Stimulated activated CD8-positive, alpha-beta memory T cell treated with anti-CD3 and anti-CD28 coated beads, Interleukin-15, amount 100 ng/mL, for 24 hours (primary cell): Measurements from ENCODE around the gene SGCA.

Experiments
- DNase-seq: peaks from one replicate; pipeline ENCODE4 v3.0.0-alpha.2; 2020; ENCODE audit warnings: low read depth

SGCA gene

DNA sequence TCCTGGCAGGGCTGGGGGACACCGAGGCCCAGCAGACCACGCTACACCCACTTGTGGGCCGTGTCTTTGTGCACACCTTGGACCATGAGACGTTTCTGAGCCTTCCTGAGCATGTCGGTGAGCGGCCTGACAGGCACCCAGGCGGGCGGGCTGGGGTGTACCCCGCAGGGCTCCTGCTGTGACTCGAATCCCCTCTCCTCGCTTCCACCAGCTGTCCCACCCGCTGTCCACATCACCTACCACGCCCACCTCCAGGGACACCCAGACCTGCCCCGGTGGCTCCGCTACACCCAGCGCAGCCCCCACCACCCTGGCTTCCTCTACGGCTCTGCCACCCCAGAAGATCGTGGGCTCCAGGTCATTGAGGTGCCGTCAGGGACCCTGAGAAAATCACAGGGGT, 1.6 kb downstream of the SGCA start:
- DNase-seq = no peak

DNA sequence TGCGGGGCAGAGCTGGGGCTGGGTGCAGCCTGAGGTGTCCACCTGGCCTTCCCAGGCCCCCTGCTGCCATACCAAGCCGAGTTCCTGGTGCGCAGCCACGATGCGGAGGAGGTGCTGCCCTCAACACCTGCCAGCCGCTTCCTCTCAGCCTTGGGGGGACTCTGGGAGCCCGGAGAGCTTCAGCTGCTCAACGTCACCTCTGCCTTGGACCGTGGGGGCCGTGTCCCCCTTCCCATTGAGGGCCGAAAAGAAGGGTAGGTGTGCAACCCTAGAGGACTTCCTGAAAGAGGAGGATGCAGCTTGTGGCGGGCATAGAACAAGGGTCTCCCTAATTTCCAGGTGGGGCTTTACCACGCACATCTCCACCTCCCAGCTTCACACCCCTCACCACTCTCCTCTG, 2.5 kb downstream of the SGCA start:
- no peak for DNase-seq

DNA sequence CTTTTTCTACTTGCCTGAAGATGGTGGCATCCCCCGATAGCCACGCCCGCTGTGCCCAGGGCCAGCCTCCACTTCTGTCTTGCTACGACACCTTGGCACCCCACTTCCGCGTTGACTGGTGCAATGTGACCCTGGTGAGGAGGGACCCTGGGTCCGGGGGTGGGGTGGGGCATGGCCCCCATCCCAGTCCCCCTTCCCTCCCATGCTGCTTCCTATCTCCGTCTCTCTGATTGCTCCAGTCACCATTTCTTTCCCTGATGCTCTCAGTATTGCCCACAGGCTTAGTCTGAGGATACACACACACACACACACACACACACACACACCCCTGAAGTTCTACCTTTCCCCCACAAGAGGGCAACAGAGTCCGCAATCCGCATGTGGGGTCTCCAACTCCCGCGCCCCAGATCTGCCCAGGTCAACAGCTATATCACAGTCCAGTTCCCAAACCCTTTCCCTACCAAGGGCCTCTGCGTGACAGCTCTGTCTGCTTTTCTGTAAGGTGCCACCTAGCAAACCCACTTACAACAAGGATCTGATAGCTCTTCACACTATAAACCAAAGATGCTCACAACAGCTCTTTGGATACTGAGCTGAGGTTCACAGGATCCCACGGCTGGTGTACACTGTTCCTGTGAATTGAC, 3.4 kb downstream of the SGCA start:
- DNase-seq = no peak

DNA sequence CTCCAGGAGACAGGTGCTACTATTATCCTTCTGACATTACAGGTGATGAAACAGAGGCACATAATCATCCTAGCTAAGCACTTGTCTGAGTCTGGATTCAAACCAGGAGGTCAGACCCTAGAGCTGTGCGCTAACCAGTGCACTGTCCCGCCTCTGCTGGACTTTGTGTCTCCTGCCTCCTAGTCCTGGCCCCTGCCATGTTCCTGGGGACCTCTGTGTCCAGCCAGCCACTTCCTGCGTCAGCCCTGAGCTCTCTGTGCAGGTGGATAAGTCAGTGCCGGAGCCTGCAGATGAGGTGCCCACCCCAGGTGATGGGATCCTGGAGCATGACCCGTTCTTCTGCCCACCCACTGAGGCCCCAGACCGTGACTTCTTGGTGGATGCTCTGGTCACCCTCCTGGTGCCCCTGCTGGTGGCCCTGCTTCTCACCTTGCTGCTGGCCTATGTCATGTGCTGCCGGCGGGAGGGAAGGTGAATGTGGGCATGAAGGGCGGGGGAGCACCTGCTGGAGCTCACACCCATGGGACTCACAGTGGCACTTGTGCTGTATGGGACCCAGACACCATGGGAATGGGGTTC, 4.2 kb downstream of the SGCA start:
- DNase-seq = no peak

DNA sequence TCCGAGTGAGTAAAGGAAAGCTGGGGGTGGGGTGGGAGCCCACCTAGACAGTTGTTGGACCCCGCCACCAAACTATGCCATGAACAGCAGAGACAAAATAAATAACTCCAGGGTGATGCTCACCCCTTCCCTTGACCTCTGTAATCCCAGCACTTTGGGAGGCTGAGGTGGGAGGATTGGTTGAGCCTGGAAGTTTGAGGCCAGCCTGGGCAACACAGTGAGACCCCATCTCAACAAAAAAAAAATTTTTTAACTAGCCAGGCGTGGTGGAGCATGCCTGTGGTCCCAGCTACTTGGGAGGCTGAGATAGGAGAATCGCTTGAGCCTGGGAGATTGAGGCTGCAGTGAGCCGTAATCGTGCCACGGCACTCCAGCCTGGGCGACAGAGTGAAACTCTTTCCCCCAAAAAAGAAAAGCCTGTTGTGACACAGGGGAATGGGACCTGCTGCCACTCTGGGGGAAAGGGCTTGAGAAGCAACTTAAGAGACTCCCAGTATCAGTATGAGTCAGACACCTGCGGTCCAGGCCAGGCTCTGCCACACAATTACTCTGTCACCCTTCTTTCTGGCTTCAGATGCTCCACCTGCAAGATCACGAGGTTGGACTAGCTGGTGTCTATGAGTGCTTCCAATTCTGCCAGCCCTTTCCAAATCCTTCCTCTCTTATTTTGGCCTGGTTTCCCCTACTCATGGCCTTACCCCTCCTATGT, 5.0 kb downstream of the SGCA start:
- DNase-seq = no peak

DNA sequence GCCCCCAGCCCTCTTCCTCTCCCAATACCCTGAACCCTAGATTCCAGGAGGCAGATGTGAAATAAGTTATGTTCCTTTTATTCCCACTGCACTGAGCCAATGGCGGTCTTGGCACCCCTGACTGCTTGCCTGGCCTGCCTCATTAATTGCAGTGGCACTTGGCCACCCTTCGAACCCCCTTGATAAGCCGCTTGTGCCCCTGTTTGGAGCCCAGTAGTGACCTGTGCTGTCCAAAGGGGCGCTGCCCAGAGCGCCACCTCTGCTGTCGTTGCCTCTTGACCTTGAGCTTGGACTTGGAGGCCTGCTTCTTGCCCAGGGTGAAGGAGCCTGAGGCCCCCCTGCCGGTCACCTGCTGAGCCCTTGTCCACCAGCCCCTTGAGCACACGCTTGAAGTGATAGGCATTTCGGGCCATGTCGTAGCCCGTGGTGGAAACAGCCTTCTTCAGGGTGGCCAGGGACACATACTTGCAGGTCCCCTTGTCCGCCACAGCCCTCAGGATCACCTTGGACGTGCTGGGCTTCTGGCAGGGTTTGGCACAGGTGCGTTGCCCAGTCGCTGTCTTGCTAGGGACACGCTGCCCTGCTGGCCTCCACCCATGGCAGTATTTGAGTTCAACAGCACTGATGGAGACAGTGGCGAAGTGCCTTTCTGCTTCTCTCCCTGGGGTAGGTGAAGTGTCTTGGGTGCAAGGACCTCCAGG, 5.7 kb downstream of the SGCA start:
- no peak for DNase-seq

DNA sequence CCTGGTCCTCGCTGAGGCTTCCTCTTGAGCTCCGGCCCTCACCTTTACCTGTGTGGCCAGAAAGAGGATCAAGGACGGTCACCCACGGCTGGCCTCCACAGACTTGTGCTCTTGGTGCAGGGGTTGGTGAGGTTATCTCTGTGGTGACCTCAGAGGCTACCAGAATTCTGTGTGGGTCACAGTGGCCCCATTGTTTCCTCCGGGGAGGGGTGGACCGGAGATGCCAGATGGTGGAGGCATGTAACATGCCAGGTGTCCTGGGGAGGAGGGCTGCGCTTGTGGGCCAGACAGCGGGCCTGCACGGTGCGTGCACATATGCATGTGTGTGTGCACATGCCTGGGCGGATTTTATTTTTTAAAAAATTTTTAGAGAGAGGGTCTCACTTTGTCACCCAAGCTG, 6.3 kb downstream of the SGCA start:
- DNase-seq = no peak

DNA sequence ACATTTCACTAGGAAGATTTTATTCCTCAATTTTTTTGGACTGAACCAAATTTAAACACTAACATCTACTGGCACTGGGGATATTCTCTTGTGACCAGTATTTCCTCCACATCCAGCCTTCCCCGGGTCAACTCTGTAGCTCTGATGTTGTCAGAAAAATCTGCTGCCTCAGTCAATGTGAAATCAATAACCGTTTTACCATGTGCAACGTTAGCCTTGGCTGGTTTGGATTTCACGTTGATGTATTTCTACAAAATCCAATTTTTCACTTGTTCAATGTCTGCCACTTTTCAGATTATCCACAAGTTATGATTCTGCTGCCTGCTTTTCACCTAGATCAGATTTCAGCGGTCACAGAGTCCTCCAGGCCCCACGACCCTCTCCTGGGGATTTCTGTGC, 7.1 kb downstream of the SGCA start:
- DNase-seq = no peak

DNA sequence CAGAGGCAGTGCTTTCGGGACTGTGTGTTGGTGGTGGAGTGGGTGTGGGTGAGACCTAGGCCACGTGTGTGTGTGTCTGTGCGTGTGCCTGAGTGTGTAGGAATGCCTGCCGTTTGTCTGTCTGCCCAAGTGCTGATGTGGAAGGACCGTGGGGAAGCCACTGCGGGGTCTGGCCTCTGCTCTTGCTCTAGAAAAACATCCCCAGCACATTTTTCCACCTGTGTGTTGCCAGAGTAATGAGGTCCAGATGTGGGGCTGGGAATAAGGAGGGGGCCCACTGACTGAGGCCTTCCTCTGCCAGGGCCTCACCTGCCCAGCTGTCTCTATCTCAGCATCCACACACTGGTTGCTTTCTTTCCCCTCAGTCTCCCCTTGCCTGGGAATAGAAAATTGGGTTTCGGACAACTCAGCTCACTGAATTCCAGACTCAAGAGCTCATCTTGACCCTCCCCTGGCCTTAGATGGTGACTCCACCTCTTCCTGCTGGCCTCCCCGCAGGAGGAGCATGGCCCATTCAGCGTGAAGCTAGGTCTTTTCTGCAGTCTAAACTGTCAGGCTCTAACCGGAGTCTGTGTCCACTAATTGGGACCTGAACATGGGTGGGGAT, 7.6 kb downstream of the SGCA start:
- no peak for DNase-seq

DNA sequence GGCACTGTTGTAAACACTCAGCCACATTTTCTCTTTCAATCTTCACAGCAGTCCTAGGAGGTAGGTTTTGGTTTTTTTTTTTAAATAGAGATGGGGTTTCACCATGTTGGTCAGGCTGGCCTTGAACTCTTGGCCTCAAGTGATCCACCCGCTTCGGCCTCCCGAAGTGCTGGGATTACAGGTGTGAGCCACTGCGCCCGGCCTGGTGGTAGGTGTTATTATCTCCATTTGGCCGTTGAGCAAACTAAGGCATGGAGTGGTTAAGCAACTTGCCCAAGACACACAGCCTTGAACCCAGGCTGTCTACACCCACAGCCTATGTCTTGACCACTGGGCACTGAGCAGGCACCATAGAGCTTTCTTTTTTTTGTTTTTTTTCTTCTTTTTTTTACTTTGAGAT, 8.6 kb downstream of the SGCA start:
- DNase-seq = no peak

DNA sequence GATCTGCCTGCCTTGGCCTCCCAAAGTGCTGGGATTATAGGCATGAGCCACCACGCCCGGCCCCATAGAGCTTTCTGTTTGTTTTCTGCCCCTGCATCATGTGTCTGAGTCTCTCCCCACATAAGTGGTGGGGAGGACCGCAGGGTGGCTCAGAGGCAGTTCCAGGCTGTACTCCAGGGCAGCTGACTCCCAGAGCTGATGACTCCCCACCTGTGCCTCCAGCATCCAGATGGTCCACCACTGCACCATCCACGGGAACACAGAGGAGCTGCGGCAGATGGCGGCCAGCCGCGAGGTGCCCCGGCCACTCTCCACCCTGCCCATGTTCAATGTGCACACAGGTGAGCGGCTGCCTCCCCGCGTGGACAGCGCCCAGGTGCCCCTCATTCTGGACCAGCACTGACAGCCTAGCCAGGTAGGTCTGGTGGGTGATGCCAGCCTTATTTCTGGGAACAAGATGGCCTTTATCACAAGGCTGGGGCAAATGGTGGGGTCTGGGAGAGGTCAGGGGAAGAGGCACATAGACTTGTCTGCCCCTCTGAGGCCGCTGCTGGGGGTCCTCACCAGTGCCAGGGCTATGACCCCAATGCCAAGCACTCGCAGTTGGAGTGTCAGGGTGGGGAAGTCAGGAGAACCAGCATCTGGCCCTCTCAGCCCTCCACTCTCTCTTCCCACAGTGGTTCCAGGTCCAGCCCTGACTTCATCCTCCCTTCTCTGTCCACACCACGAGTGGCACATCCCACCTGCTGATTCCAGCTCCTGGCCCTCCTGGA, 9.4 kb downstream of the SGCA start:
- no peak for DNase-seq

DNA sequence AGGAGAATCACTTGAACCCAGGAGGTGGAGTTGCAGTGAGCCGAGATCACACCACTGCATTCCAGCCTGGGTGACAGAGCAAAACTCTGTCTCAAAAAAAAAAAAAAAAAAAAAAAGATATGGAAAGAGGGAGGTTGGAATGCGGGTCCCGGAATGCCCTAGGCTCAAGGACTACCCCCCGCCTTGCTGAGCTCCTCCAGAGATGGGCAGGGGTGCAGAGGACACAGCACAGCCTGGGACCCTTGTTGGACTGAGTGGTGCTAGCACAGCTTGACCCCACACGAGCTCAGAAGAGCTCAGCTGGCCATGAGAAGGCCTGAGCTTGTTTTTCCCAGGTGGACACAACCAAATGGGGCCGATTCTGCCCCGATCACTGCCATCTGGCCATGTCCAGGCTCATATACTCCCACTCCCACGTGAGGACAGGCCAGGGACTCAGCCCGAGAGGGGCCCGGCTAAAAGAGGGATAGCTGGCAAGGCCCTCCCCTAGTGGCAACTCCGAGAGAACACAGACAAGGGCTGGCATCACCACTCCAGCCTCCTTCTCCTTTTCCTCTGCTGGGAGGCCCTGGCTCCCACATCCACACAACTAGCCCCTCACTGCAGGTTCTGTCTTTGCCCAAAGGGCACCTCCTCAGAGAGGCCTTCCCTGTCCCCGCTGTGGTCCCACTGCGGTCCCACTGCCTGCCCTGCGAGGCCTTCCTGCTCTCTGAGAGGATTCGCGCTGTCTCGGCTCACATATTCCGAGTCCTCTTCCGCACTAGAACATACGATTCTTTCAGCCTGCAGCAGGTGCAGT, 11.0 kb downstream of the SGCA start:
- no peak for DNase-seq

DNA sequence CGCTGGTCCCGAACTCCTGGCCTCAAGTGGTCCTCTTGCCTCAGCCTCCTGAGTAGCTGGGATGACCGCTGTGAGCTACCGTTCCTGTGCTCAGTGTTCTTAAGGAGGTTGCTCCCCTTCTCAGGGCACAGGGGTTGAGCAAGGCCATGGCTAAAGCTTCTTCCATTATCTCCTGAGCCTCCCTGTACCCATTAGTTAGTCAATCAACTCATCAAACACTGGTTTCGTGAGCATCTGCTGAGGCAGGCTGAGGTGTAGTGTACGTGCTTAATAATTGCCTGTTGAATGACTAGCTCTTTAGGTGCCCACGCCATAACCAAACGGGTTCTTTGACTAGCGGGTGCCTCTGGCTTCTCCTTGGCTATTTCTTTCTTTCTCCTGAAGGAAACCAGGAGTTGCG, 11.7 kb downstream of the SGCA start:
- DNase-seq = no peak

DNA sequence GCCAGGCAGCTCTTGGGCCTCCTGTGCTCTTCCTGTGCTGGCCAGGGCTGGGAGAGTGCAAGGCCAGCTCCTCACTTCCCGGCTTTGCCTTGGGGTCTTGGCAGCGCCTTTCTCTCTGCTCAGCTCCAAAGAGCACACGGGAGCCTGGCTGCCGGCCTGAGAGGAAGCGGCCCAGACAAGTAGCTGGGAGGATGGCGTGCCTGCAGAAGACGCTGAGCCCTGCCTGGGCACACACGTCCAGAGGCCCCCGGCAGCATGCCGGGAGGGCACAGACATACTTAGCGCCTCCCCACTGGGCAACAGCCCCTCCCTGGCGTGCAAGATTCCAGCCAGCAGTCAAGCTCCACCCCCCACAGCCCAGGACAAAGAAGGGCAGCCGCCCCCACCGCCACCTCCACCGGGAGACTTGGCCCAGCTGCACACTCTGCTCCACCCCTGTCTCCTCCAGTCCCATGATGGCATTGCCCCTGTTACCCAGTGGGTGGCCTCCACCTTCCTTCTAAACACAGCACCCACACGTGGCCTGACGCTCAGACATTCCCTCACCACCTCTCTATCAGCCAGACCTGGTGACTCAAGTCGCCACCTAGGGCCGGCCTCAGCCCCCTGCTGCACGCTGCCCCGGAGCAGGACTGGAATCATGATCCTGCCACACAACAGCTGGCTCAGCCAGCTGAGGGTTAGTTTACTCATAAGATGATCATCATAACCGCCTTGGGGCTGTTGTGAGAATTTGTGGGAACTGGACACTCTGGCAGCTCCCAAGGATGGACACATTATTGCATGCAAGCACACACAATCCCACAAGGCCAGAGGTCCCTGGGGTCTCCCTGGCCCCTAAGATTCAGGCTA, 12.4 kb downstream of the SGCA start:
- no peak for DNase-seq

DNA sequence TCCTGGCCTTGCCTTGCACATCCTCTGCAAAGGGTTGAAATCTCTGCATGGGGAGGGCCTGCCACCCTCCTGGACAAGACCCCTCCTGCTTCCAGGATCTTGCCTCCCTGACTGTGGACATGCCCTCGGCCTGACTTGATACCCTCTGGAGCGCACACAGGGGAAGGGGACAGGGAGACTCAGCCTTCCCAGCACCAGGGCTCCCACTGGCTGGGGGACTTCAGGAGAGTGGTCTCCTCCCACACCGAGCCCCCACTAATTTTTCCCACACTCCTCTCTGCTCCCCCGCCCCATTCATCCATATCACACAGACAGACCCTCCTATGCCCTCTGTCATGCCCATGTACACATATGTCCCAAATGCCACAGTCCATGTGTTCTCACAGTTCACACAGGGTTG, 14.3 kb downstream of the SGCA start:
- DNase-seq = no peak

DNA sequence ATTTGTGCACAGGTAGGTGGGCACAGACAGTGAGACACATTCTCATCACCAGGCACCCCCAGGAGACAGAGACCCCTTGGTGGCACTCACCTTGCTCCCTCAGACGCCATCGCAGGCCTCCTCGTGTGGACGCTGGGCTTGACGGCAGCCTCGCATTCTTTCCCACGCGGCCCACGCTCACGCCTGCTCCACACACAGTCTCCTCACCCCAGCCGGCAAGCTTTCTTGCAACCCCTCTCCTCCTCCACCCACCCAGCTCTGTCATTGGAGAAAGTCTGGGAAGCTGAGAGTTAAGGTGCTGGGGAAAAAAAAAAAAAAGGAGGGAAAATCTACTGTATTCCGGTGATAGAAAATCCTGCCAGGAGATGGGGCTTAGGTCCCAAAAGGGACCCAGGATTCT, 14.8 kb downstream of the SGCA start:
- DNase-seq = no peak

DNA sequence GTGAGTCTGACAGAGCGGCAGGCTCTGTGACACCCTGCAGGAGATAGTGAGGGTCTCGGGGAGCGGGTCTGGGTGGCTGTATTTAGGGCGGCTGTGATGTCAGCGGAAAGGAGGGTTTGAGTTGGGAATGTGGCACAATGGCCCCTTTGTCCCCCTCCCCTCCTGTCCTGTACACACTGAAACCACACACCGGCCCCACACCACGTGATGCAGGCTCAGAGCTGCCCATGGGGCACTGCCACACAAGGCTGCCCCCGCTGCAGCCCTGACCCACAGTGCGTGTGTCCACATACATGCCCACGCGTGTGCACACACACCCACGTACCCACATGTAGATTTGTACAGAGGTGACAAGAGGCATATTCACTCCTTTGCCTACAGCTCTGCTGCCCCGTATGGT, 15.3 kb downstream of the SGCA start:
- no peak for DNase-seq

DNA sequence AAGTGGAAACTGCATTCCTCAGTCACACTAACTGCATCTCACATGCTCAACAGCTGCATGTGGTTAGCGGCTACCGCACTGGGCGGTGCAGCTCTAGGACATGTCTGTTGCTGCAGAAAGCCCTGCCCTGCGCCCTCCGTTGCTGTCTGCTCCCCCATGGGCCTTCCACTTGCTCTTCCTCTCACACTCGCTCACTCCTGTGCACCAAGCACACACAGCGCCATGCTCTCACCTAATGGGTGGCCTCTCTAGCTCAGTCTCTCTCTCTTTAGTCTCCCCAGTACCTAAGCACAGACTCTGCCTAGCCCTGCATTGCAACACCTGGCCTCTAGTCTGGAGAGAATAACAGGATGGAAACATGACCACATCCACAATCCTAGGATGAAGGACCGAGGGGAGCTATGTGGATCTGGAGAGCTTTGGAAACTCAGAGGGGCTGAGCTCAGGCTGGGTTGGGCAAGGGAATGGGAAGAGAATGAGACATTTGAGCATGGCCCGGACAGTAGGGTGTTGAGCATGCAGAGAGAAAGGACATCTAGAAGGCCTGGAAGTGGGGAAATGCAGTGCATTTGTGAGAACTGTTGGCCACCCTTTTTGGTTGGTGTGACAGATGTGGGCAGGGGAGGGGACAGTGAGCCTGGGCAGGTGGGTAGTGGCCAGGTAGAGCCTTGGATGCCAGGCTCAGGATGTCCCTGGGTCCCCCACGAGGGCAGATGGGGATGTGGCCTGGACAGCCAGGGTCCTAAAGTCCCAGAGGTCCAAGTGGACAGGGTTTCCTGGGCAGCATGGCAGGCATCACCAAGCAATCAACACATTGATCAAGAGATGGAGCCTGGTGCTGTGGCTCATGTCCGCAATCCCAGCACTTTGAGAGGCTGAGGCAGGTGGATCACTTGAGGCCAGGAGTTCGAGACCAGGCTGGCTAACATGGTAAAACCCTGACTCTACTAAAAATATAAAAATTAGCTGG, 16.1 kb downstream of the SGCA start:
- no peak for DNase-seq
